Neural progenitor cell (in vitro differentiated cells): ENCODE measurements around the gene CDC42EP4. TPM values are rescaled to one million over a fixed set of nuclear protein-coding genes. Genes with fewer than 3 reads are reported as not detected.
A peak's percentile ranks its signal among the peaks of the same experiment; 100 is the strongest.
"Not testable (repeated sequence)": the region's sequence is repeated elsewhere in the genome, so short reads cannot be mapped to it uniquely, and the experiment has no call there.

Experiments used
- DNase-seq: peaks from one replicate; pipeline ENCODE4 v3.0.0-alpha.2; 2016; ENCODE audit warnings: low spot score
- H2AFZ ChIP-seq: fragments of 200-600 bp; sonication (generic); replicated peaks from 2 replicates; pipeline ENCODE4 v1.6.1; 2016; ENCODE audit warnings: antibody characterized with exemption
- H3F3A ChIP-seq: fragments of 200-600 bp; sonication (generic); 2 replicates; pipeline ENCODE4 v1.6.1; 2016; ENCODE audit warnings: antibody characterized with exemption, low read depth
- H3K27ac ChIP-seq: fragments of 200-600 bp; sonication (generic); 2 replicates; pipeline ENCODE4 v1.5.1; 2016; ENCODE audit warnings: mild to moderate bottlenecking
- H3K27me3 ChIP-seq: fragments of 200-600 bp; sonication (generic); 2 replicates; pipeline ENCODE4 v1.6.1; 2016; ENCODE audit warnings: mild to moderate bottlenecking, moderate library complexity
- H3K36me3 ChIP-seq: fragments of 200-600 bp; sonication (generic); 2 replicates; pipeline ENCODE4 v1.5.1; 2016
- H3K4me1 ChIP-seq: fragments of 200-600 bp; sonication (generic); 2 replicates; pipeline ENCODE4 v1.6.1; 2016; ENCODE audit warnings: mixed run types
- H3K4me2 ChIP-seq: fragments of 200-600 bp; sonication (generic); 2 replicates; pipeline ENCODE4 v1.6.1; 2016
- H3K4me3 ChIP-seq: fragments of 200-600 bp; sonication (generic); 2 replicates; pipeline ENCODE4 v1.5.1; 2016
- H3K79me2 ChIP-seq: fragments of 200-600 bp; sonication (generic); 2 replicates; pipeline ENCODE4 v1.6.1; 2016; ENCODE audit warnings: low read depth
- H3K9ac ChIP-seq: fragments of 200-600 bp; sonication (generic); 2 replicates; pipeline ENCODE4 v1.6.1; 2016
- H3K9me3 ChIP-seq: fragments of 200-600 bp; sonication (generic); 2 replicates; pipeline ENCODE4 v1.5.1; 2016; ENCODE audit warnings: low read depth
- H4K20me1 ChIP-seq: fragments of 200-600 bp; sonication (generic); 2 replicates; pipeline ENCODE4 v1.6.1; 2016; ENCODE audit warnings: low read depth
- H3K27ac Mint-ChIP-seq: 3 replicates; pipeline ENCODE4 v1.8.0; 2021; ENCODE audit warnings: mixed read lengths
- H3K27me3 Mint-ChIP-seq: 2 replicates; pipeline ENCODE4 v1.8.0; 2022; ENCODE audit warnings: low read depth, mild to moderate bottlenecking, inconsistent platforms, moderate library complexity, mixed read lengths; ENCODE audit not compliant: insufficient read depth
- H3K36me3 Mint-ChIP-seq: 3 replicates; pipeline ENCODE4 v1.8.0; 2021; ENCODE audit warnings: mixed read lengths
- H3K4me1 Mint-ChIP-seq: 3 replicates; pipeline ENCODE4 v1.8.0; 2021; ENCODE audit warnings: mixed read lengths
- H3K4me3 Mint-ChIP-seq: 3 replicates; pipeline ENCODE4 v1.8.0; 2021; ENCODE audit warnings: mild to moderate bottlenecking, moderate library complexity, mixed read lengths
- H3K9me3 Mint-ChIP-seq: 3 replicates; pipeline ENCODE4 v1.8.0; 2020; ENCODE audit warnings: mixed read lengths
- CTCF ChIP-seq: fragments of 200-600 bp; sonication (generic); IDR thresholded peaks from 2 replicates; pipeline ENCODE4 v1.5.1; 2017; ENCODE audit warnings: antibody characterized with exemption, mild to moderate bottlenecking
- EZH2 ChIP-seq: fragments of 200-600 bp; sonication (generic); IDR thresholded peaks from 2 replicates; pipeline ENCODE4 v1.6.1; 2017; ENCODE audit warnings: antibody characterized with exemption, mild to moderate bottlenecking, moderate library complexity
- EZH2phosphoT487 ChIP-seq: fragments of 200-600 bp; sonication (generic); IDR thresholded peaks from 2 replicates; pipeline ENCODE4 v1.6.1; 2017; ENCODE audit warnings: antibody characterized with exemption
- total RNA-seq: library from RNA; depleted of rRNA; stranded (reverse); fragments of >200 nt; gene quantifications from 2 replicates; pipeline ENCODE4 v1.2.3, GENCODE V29; 2015; ENCODE audit warnings: low replicate concordance

The CDC42EP4 gene
- total RNA-seq, 1 donor from 2014 or later: 10.8 TPM

GRCh38 chr17:73266796-73267195, 45.0 kb downstream of the CDC42EP4 start:
- Histone ChIP-seq H3K4me2 (no peak overlapping the region), H3K27ac (no peak overlapping the region), H3K9ac (no peak overlapping the region), H3K27me3 (no peaks in the 10 kb centered on the region), H3F3A (peaks cover 21% of the 10 kb centered on the region), H4K20me1 (peaks cover 4% of the 10 kb centered on the region), H3K4me3 (no peak overlapping the region), H3K36me3 (no peaks in the 10 kb centered on the region), H3K79me2 (no peaks in the 10 kb centered on the region), H3K9me3 (no peaks in the 10 kb centered on the region), H2AFZ (no peak overlapping the region), H3K4me1 (peaks cover 24% of the 10 kb centered on the region)
- no peak overlapping the region for H3K4me3 Mint-ChIP-seq
- H3K36me3 Mint-ChIP-seq: no peaks in the 10 kb centered on the region
- H3K27me3 Mint-ChIP-seq: peaks cover 8% of the 10 kb centered on the region
- H3K9me3 Mint-ChIP-seq: peaks cover 2% of the 10 kb centered on the region
- DNase-seq: no peak
- peaks cover 25% of the 10 kb centered on the region for H3K4me1 Mint-ChIP-seq
- no peak for TF ChIP-seq EZH2
- no peak for TF ChIP-seq EZH2phosphoT487
- TF ChIP-seq CTCF: no peak
- H3K27ac Mint-ChIP-seq: no peak overlapping the region

GRCh38 chr17:73265646-73266640, 45.9 kb downstream of the CDC42EP4 start:
- H3K27ac Mint-ChIP-seq: peak overlapping the region; percentile 76
- Histone ChIP-seq H3K9me3 (no peaks in the 10 kb centered on the region), H3K27me3 (no peaks in the 10 kb centered on the region), H3K4me2 (no peak overlapping the region), H3F3A (peaks cover 21% of the 10 kb centered on the region), H2AFZ (no peak overlapping the region), H3K27ac (no peak overlapping the region), H3K4me1 (peaks cover 27% of the 10 kb centered on the region), H3K4me3 (no peak overlapping the region), H4K20me1 (peaks cover 4% of the 10 kb centered on the region), H3K36me3 (no peaks in the 10 kb centered on the region), H3K9ac (no peak overlapping the region), H3K79me2 (no peaks in the 10 kb centered on the region)
- H3K36me3 Mint-ChIP-seq: no peaks in the 10 kb centered on the region
- H3K4me1 Mint-ChIP-seq: peaks cover 27% of the 10 kb centered on the region
- TF ChIP-seq EZH2 (no peak), EZH2phosphoT487 (no peak), CTCF (no peak)
- no peak for DNase-seq
- peaks cover 9% of the 10 kb centered on the region for H3K27me3 Mint-ChIP-seq
- H3K4me3 Mint-ChIP-seq: peak overlapping the region; percentile 57
- peaks cover 2% of the 10 kb centered on the region for H3K9me3 Mint-ChIP-seq

GRCh38 chr17:73264448-73264847, 47.4 kb downstream of the CDC42EP4 start:
- H3K4me3 Mint-ChIP-seq, H3K9me3 Mint-ChIP-seq, H3K27ac ChIP-seq, H3K27ac Mint-ChIP-seq, H3K79me2 ChIP-seq, H3K36me3 ChIP-seq, H3K9me3 ChIP-seq, H3K36me3 Mint-ChIP-seq, H3K27me3 ChIP-seq, H2AFZ ChIP-seq, H4K20me1 ChIP-seq, H3K27me3 Mint-ChIP-seq, H3K9ac ChIP-seq, H3K4me3 ChIP-seq, DNase-seq, H3K4me2 ChIP-seq: not testable (repeated sequence)
- H3K4me1 Mint-ChIP-seq: peaks cover 31% of the 10 kb centered on the region
- Histone ChIP-seq H3F3A (peaks cover 21% of the 10 kb centered on the region), H3K4me1 (peaks cover 27% of the 10 kb centered on the region)
